ENCODE data around the gene NDUFA11.
"Not testable (repeated sequence)": the region's sequence is repeated elsewhere in the genome, so short reads cannot be mapped to it uniquely, and the experiment has no call there.

NDUFA11 gene

GRCh38 chr19:5851302-5851701, 52.3 kb downstream of the NDUFA11 start, which contains the start of gene FUT3:
TSS of gene FUT3 (minus strand) at chr19:5851449.
- no peak within 1 kb of the TSS for H3K4me3 ChIP-seq (ENCODE audit: low read length)
- TF ChIP-seq ZNF274 (IDR thresholded peaks at IDR 0.05; ENCODE audit: low read depth, low read length), result no peak

- H3K4me3 ChIP-seq (ENCODE audit: low read length), result no peak overlapping the region
- TF ChIP-seq ZNF274 (IDR thresholded peaks at IDR 0.05; ENCODE audit: low read depth, low read length), result no peak
Measured at GRCh38 chr19:5850743-5851293, 52.8 kb downstream of the NDUFA11 start.

DNA sequence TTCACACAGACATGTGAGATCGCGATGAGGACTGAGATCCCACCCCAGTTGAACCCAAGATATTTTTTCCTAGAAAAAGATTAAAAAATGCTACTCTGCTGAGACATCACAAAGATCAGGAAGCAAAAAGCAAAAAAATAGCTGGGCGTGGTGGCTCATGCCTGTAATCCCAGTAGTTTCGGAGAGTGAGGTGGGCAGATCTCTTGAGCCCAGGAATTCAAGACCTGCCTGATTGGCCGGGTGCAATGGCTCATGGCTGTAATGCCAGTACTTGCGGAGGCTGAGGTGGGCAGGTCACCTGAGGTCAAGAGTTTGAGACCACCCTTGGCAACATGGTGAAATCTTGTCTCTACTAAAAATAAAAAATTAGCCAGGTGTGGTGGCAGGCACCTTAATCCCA, 53.4 kb downstream of the NDUFA11 start:
- no peak overlapping the region for H3K4me3 ChIP-seq (ENCODE audit: low read length)
- no peak for TF ChIP-seq ZNF274 (IDR thresholded peaks at IDR 0.05; ENCODE audit: low read depth, low read length)

DNA sequence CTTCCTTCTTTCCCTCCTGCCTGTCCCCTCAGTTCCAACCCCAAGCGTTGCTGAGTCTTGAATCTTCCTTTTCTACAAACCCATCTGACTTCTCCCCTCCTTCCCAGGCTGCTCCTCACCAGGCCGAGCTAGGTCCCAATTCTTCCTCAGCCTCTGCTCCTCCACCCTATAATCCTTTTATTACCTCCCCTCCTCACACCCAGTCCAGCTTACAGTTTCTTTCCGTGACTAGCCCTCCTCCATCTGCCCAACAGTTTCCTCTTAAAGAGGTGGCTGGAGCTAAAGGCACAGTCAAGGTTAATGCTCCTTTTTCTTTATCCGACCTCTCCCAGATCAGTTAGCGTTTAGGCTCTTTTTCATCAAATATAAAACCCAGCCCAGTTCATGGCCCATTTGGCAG, 55.0 kb downstream of the NDUFA11 start:
- not testable (repeated sequence) for H3K4me3 ChIP-seq (ENCODE audit: low read length)

DNA sequence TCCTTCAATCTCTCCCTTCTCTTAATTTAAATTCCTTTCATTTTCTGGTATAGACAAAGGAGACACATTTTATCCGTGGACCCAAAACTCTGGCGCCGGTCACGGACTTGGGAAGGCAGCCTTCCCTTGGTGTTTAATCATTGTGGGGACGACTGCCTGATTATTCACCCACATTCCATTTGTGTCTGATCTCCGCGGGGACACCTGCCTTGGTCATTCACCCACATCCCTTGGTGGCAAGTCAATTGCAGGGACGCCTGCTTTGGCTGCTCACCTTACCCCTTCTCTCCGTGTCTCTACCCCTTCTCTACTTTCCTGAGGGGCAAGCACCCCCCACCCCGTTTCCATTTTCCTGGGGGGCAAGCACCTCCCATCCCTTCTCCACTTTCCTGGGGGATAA, 55.7 kb downstream of the NDUFA11 start:
- not testable (repeated sequence) for H3K4me3 ChIP-seq (ENCODE audit: low read length)
